GM12878 (cell line): ENCODE measurements around the gene STMP1. TPM values are rescaled to one million over a fixed set of nuclear protein-coding genes. Genes with fewer than 3 reads are reported as not detected.

Experiments used
- polyA plus RNA-seq, 11 experiments: library from polyadenylated mRNA; depleted of rRNA in 4 of 11; unstranded in 6 of 11; stranded (reverse) in 5 of 11; fragments of >200 nt; fragmentation: Nextera tagmentation in 4 of 11; fragmentation: Illumina TruSeq in 1 of 11; extraction: Ambion mirVana in 4 of 11; extraction: Trizol in 1 of 11; gene quantifications; 1 replicate in 1 of 11; 2 replicates in 10 of 11; pipeline versions ENCODE4 v1.2.1 to v1.2.3, GENCODE V29; 2011 to 2016; ENCODE audit warnings: inconsistent platforms in 2 of 11, missing spikeins in 2 of 11, low read depth in 1 of 11
- small RNA-seq: library from RNA; depleted of rRNA; stranded (forward); fragments of <200 nt; gene quantifications from one replicate; pipeline ENCODE3, GENCODE V24; 2014
- total RNA-seq, 4 experiments: library from RNA; depleted of rRNA in 3 of 4; stranded (reverse); fragments of >200 nt in 3 of 4; fragmentation: Illumina TruSeq in 1 of 4; extraction: Trizol in 1 of 4; gene quantifications; 2 replicates each; pipeline versions ENCODE4 v1.2.1 to v1.2.3, GENCODE V29; 2013 to 2021

STMP1 gene
- total and polyA plus RNA-seq, 10 of the 15 experiments (the other 5 are each of a cell fraction or from before 2014, with no cell fraction given): 8.0 to 79.9 (median 24.7) TPM

Small RNA genes within 50 kb of the gene (small RNA-seq; reads per million reads assigned to genes)
- not detected for gene RNU6-1154P

Other genes starting within 250 kb of the STMP1 start
- 12.9 and 13.0 TPM in 2 replicates for gene CNOT4, start 152.4 kb upstream of the STMP1 start, total RNA-seq (2014; rRNA removed)
- 11.6 and 12.7 TPM in 2 replicates for gene CNOT4, start 152.4 kb upstream of the STMP1 start, total RNA-seq (2014; rRNA removed; fragmentation: Illumina TruSeq; extraction: Trizol)
- 19.6 and 20.3 TPM in 2 replicates for gene CNOT4, start 152.4 kb upstream of the STMP1 start, total RNA-seq (2021)
- 13.3 and 16.3 TPM in 2 replicates for gene CNOT4, start 152.4 kb upstream of the STMP1 start, polyA plus RNA-seq (2011; rRNA removed)
- 16.9 and 19.6 TPM in 2 replicates for gene CNOT4, start 152.4 kb upstream of the STMP1 start, polyA plus RNA-seq (2014; fragmentation: Illumina TruSeq; extraction: Trizol)
- gene CNOT4, start 152.4 kb upstream of the STMP1 start, polyA plus RNA-seq (2014; fragmentation: Nextera tagmentation; extraction: Ambion mirVana): 10 to 100 TPM; 11.3 to 29.6 TPM
- gene CNOT4, start 152.4 kb upstream of the STMP1 start, polyA plus RNA-seq (2014; rRNA removed): 9.4 and 9.6 TPM in 2 replicates
- 10 to 100 TPM; 17.5 to 17.8 TPM for gene CNOT4, start 152.4 kb upstream of the STMP1 start, polyA plus RNA-seq (2016; fragmentation: Nextera tagmentation; extraction: Ambion mirVana)
- 105 and 122 TPM in 2 replicates for gene NUP205, start 104.6 kb upstream of the STMP1 start, total RNA-seq (2014; rRNA removed)
- gene NUP205, start 104.6 kb upstream of the STMP1 start, total RNA-seq (2014; rRNA removed; fragmentation: Illumina TruSeq; extraction: Trizol): 96.1 and 97.3 TPM in 2 replicates
- 104 and 109 TPM in 2 replicates for gene NUP205, start 104.6 kb upstream of the STMP1 start, total RNA-seq (2021)
- gene NUP205, start 104.6 kb upstream of the STMP1 start, polyA plus RNA-seq (2011; rRNA removed): 110 and 118 TPM in 2 replicates
- gene NUP205, start 104.6 kb upstream of the STMP1 start, polyA plus RNA-seq (2014; fragmentation: Illumina TruSeq; extraction: Trizol): 88.4 and 97.2 TPM in 2 replicates
- gene NUP205, start 104.6 kb upstream of the STMP1 start, polyA plus RNA-seq (2014; fragmentation: Nextera tagmentation; extraction: Ambion mirVana): 10 to 100 TPM; 41.4 to 83.4 TPM
- 80.8 and 81.1 TPM in 2 replicates for gene NUP205, start 104.6 kb upstream of the STMP1 start, polyA plus RNA-seq (2014; rRNA removed)
- 10 to 100 TPM; 69.9 to 70.8 TPM for gene NUP205, start 104.6 kb upstream of the STMP1 start, polyA plus RNA-seq (2016; fragmentation: Nextera tagmentation; extraction: Ambion mirVana)
- not detected in 2 replicates for gene SLC13A4, start 65.7 kb downstream of the STMP1 start, total RNA-seq (2014; rRNA removed)
- not detected in 2 replicates for gene SLC13A4, start 65.7 kb downstream of the STMP1 start, total RNA-seq (2014; rRNA removed; fragmentation: Illumina TruSeq; extraction: Trizol)
- gene SLC13A4, start 65.7 kb downstream of the STMP1 start, total RNA-seq (2021): not detected in 2 replicates
- gene SLC13A4, start 65.7 kb downstream of the STMP1 start, polyA plus RNA-seq (2011; rRNA removed): not detected in 2 replicates
- gene SLC13A4, start 65.7 kb downstream of the STMP1 start, polyA plus RNA-seq (2014; fragmentation: Illumina TruSeq; extraction: Trizol): not detected in 2 replicates
- gene SLC13A4, start 65.7 kb downstream of the STMP1 start, polyA plus RNA-seq (2014; fragmentation: Nextera tagmentation; extraction: Ambion mirVana): under 1 TPM in 1 of 2 experiments, not detected in 1; 0.14 TPM
- not detected in 2 replicates for gene SLC13A4, start 65.7 kb downstream of the STMP1 start, polyA plus RNA-seq (2014; rRNA removed)
- gene SLC13A4, start 65.7 kb downstream of the STMP1 start, polyA plus RNA-seq (2016; fragmentation: Nextera tagmentation; extraction: Ambion mirVana): under 1 TPM; 0.20 to 0.23 TPM
- not detected in 2 replicates for gene FAM180A, start 86.3 kb downstream of the STMP1 start, total RNA-seq (2014; rRNA removed)
- gene FAM180A, start 86.3 kb downstream of the STMP1 start, total RNA-seq (2014; rRNA removed; fragmentation: Illumina TruSeq; extraction: Trizol): not detected in 2 replicates
- not detected in 2 replicates for gene FAM180A, start 86.3 kb downstream of the STMP1 start, total RNA-seq (2021)
- not detected in 2 replicates for gene FAM180A, start 86.3 kb downstream of the STMP1 start, polyA plus RNA-seq (2011; rRNA removed)
- gene FAM180A, start 86.3 kb downstream of the STMP1 start, polyA plus RNA-seq (2014; fragmentation: Illumina TruSeq; extraction: Trizol): not detected in 2 replicates
- not detected for gene FAM180A, start 86.3 kb downstream of the STMP1 start, polyA plus RNA-seq (2014; fragmentation: Nextera tagmentation; extraction: Ambion mirVana)
- gene FAM180A, start 86.3 kb downstream of the STMP1 start, polyA plus RNA-seq (2014; rRNA removed): not detected in 2 replicates
- not detected for gene FAM180A, start 86.3 kb downstream of the STMP1 start, polyA plus RNA-seq (2016; fragmentation: Nextera tagmentation; extraction: Ambion mirVana)